ENCODE measurements around the gene INPP4B. TPM values are rescaled to one million over a fixed set of nuclear protein-coding genes. Genes with fewer than 3 reads are reported as not detected.

INPP4B gene
- total RNA-seq, 2 donors from 2014 or later, result 8.2 to 16.6 TPM

- no peak for ATAC-seq
- intact Hi-C loops (cut with DNase I), result no loop called here
- no peaks in the 10 kb centered on the region for H3K9me3 ChIP-seq
- WGBS, 2 donors, result 53 to 55% methylated on average over 2 of the region's 2 CpGs
- TF ChIP-seq CTCF (IDR thresholded peaks at IDR 0.05) (no peak), POLR2A (IDR thresholded peaks at IDR 0.05) (no peak)
- H3K4me3 ChIP-seq, result no peak overlapping the region
- H3K4me1 ChIP-seq, result peaks cover 5% of the 10 kb centered on the region
- no peaks in the 10 kb centered on the region for H3K36me3 ChIP-seq (replicated peaks in 1 of 2; ENCODE audit: insufficient read depth in 1 of 2, low read depth in 2 of 2)
- H3K27ac ChIP-seq, result no peak overlapping the region
- DNase-seq, result no peak
- no peaks in the 10 kb centered on the region for H3K27me3 ChIP-seq
Observed at GRCh38 chr4:142160509-142160908, 685.6 kb downstream of the INPP4B start.

DNA sequence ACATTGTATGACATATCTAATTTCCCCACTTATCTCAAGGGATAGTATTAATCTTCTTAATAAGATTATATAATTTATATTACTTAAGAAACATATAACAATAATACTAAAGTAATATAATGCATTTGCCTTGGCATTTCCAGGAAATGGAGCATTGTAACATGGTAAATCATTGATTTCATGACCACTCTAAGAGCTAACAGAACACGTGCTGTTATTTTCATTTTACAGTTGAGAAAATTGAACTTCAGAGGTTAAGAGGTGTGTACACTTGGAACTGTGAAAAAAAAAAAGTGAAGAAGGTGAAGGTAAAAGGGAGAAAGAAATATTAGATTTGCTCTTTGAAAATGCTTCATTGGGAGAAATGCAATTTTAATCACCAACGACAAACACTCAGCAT lies 687.1 kb downstream of the INPP4B start:
- no peak for TF ChIP-seq CTCF (IDR thresholded peaks at IDR 0.05)
- TF ChIP-seq POLR2A (IDR thresholded peaks at IDR 0.05), result no peak
- no peaks in the 10 kb centered on the region for H3K9me3 ChIP-seq
- peaks cover 5% of the 10 kb centered on the region for H3K4me1 ChIP-seq
- 78 to 89% methylated on average over 2 of the region's 2 CpGs for WGBS, 2 donors
- intact Hi-C loops (cut with DNase I), result no loop called here
- no peaks in the 10 kb centered on the region for H3K36me3 ChIP-seq (replicated peaks in 1 of 2; ENCODE audit: insufficient read depth in 1 of 2, low read depth in 2 of 2)
- no peaks in the 10 kb centered on the region for H3K27me3 ChIP-seq
- no peak overlapping the region for H3K4me3 ChIP-seq
- H3K27ac ChIP-seq, result no peak overlapping the region
- ATAC-seq, result no peak
- DNase-seq, result no peak

GRCh38 chr4:142156256-142156655 lies 689.8 kb downstream of the INPP4B start:
- no peak overlapping the region for H3K27ac ChIP-seq
- DNase-seq (no peak), ATAC-seq (no peak)
- H3K9me3 ChIP-seq, result no peaks in the 10 kb centered on the region
- no peak for TF ChIP-seq CTCF (IDR thresholded peaks at IDR 0.05)
- TF ChIP-seq POLR2A (IDR thresholded peaks at IDR 0.05), result no peak
- H3K4me3 ChIP-seq, result no peak overlapping the region
- no peaks in the 10 kb centered on the region for H3K36me3 ChIP-seq (replicated peaks in 1 of 2; ENCODE audit: insufficient read depth in 1 of 2, low read depth in 2 of 2)
- no peaks in the 10 kb centered on the region for H3K27me3 ChIP-seq
- H3K4me1 ChIP-seq, result peaks cover 5% of the 10 kb centered on the region
- intact Hi-C loops (cut with DNase I), result no loop called here

- H3K36me3 ChIP-seq (replicated peaks in 1 of 2; ENCODE audit: insufficient read depth in 1 of 2, low read depth in 2 of 2), result no peaks in the 10 kb centered on the region
- intact Hi-C loops (cut with DNase I), result no loop called here
- DNase-seq (no peak), ATAC-seq (no peak)
- TF ChIP-seq POLR2A (IDR thresholded peaks at IDR 0.05) (no peak), CTCF (IDR thresholded peaks at IDR 0.05) (no peak)
- no peak overlapping the region for H3K27ac ChIP-seq
- no peak overlapping the region for H3K4me3 ChIP-seq
- WGBS, 2 donors, result 66 to 79% methylated on average over 2 of the region's 2 CpGs
- peaks cover 5% of the 10 kb centered on the region for H3K4me1 ChIP-seq
- H3K27me3 ChIP-seq, result no peaks in the 10 kb centered on the region
- H3K9me3 ChIP-seq, result no peaks in the 10 kb centered on the region
Observed at GRCh38 chr4:142155347-142155746, 690.8 kb downstream of the INPP4B start.

DNA sequence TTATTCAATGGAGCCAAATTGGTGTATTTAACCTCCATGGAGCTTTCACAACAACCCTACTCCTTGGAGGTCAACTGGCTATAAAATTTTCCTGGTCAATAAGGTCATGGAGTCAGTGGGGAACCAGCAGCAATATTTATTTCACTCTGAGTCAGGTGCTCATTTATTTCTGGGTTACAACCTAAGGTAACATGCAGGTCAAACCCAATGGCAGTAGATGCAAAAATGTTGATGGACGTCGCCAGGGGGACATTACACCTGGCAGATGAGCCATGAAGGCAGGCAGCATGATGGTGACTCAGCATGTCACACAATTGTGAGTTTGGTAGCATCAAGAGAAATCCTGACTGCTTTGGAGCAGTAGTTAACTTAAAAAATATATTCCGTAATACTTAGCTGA lies 695.6 kb downstream of the INPP4B start:
- 95 to 96% methylated on average over 3 of the region's 3 CpGs for WGBS, 2 donors
- Histone ChIP-seq H3K4me3 (no peak overlapping the region), H3K4me1 (no peaks in the 10 kb centered on the region), H3K36me3 (replicated peaks in 1 of 2; ENCODE audit: insufficient read depth in 1 of 2, low read depth in 2 of 2) (no peaks in the 10 kb centered on the region), H3K9me3 (no peaks in the 10 kb centered on the region), H3K27me3 (no peaks in the 10 kb centered on the region), H3K27ac (no peak overlapping the region)
- TF ChIP-seq CTCF (IDR thresholded peaks at IDR 0.05) (no peak), POLR2A (IDR thresholded peaks at IDR 0.05) (no peak)
- intact Hi-C loops (cut with DNase I), result no loop called here
- DNase-seq, result no peak
- no peak for ATAC-seq

All from body of pancreas (tissue), 4 donors.